HPDE6-E6E7 (cell line): Measurements from ENCODE around the gene SAG.

Experiments
- DNase-seq: peaks from one replicate; pipeline ENCODE4 v3.0.0; 2011; ENCODE audit warnings: missing footprints; ENCODE audit errors: extremely low spot score

The SAG gene

GRCh38 chr2:233288663-233289062, 19.0 kb upstream of the SAG start:
- DNase-seq = no peak

GRCh38 chr2:233289648-233290047, 18.0 kb upstream of the SAG start:
- DNase-seq = no peak

- no peak for DNase-seq
Measured at GRCh38 chr2:233290051-233290845, 17.4 kb upstream of the SAG start.

GRCh38 chr2:233295891-233296290, 11.7 kb upstream of the SAG start:
- no peak for DNase-seq

GRCh38 chr2:233297076-233297475, 10.5 kb upstream of the SAG start:
- no peak for DNase-seq

- DNase-seq = no peak
Measured at GRCh38 chr2:233300401-233300800, 7.2 kb upstream of the SAG start.

GRCh38 chr2:233301248-233301647, 6.4 kb upstream of the SAG start:
- no peak for DNase-seq

- DNase-seq = no peak
Measured at GRCh38 chr2:233301811-233302210, 5.8 kb upstream of the SAG start.

- no peak for DNase-seq
Measured at GRCh38 chr2:233303252-233303651, 4.4 kb upstream of the SAG start.

- no peak for DNase-seq
Measured at GRCh38 chr2:233311241-233311926, 3.8 kb downstream of the SAG start.

GRCh38 chr2:233312874-233313273, 5.3 kb downstream of the SAG start:
- DNase-seq = no peak

GRCh38 chr2:233314180-233314925, 6.7 kb downstream of the SAG start:
- no peak for DNase-seq

- DNase-seq = no peak
Measured at GRCh38 chr2:233317196-233317943, 9.8 kb downstream of the SAG start.

GRCh38 chr2:233319256-233319655, 11.6 kb downstream of the SAG start:
- no peak for DNase-seq

- DNase-seq = no peak
Measured at GRCh38 chr2:233320470-233320869, 12.9 kb downstream of the SAG start.

- DNase-seq = no peak
Measured at GRCh38 chr2:233321166-233321565, 13.6 kb downstream of the SAG start.

GRCh38 chr2:233323851-233324250, 16.2 kb downstream of the SAG start:
- DNase-seq = no peak

- DNase-seq = no peak
Measured at GRCh38 chr2:233325256-233325655, 17.6 kb downstream of the SAG start.

- DNase-seq = no peak
Measured at GRCh38 chr2:233325814-233326213, 18.2 kb downstream of the SAG start.

- no peak for DNase-seq
Measured at GRCh38 chr2:233326500-233326899, 18.9 kb downstream of the SAG start.

GRCh38 chr2:233328922-233329321, 21.3 kb downstream of the SAG start:
- DNase-seq = no peak
